LNCaP clone FGC (cell line): ENCODE results near the gene DRD2.

Experiments used
- DNase-seq: peaks from one replicate; pipeline ENCODE4 v3.0.0-alpha.2; 2011; ENCODE audit warnings: low read depth
- H3K4me3 ChIP-seq: 2 replicates; pipeline ENCODE4 v1.5.1; 2011; ENCODE audit warnings: mild to moderate bottlenecking, low read depth, low read length, control low read depth
- TF ChIP-seq, protein P1 (sequence below): IDR thresholded peaks from 2 replicates; pipeline ENCODE4 v1.5.1; 2012; ENCODE audit warnings: mild to moderate bottlenecking; ENCODE audit not compliant: control insufficient read depth, insufficient read depth; ENCODE audit errors: extremely low read depth

DRD2 gene

GRCh38 chr11:113369411-113369810 lies 105.8 kb downstream of the DRD2 start:
- TF ChIP-seq, protein P1, sequence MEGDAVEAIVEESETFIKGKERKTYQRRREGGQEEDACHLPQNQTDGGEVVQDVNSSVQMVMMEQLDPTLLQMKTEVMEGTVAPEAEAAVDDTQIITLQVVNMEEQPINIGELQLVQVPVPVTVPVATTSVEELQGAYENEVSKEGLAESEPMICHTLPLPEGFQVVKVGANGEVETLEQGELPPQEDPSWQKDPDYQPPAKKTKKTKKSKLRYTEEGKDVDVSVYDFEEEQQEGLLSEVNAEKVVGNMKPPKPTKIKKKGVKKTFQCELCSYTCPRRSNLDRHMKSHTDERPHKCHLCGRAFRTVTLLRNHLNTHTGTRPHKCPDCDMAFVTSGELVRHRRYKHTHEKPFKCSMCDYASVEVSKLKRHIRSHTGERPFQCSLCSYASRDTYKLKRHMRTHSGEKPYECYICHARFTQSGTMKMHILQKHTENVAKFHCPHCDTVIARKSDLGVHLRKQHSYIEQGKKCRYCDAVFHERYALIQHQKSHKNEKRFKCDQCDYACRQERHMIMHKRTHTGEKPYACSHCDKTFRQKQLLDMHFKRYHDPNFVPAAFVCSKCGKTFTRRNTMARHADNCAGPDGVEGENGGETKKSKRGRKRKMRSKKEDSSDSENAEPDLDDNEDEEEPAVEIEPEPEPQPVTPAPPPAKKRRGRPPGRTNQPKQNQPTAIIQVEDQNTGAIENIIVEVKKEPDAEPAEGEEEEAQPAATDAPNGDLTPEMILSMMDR, result no peak
- DNase-seq, result no peak
- H3K4me3 ChIP-seq, result no peak overlapping the region

DNA sequence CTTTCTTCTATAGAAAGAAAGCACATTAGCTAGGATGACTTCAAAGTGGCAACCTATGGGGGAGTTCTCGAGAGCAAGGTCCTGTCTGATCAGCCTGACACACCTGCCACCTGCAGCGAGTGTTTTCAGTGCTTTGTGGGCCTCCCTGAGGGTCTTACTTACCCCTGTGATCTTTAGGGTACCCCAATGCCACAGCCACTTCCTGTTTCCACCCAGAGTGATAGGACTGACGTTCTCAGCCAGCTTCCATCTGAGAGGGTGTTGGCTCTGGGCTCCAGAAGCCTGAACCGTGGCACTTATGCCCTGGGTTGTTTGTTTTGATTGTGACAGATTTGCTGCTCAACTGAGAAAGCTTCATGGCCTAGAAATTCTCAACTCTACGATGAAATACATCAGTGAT lies 109.3 kb downstream of the DRD2 start:
- TF ChIP-seq, protein P1, result no peak
- no peak overlapping the region for H3K4me3 ChIP-seq
- no peak for DNase-seq

GRCh38 chr11:113363996-113364641 lies 111.1 kb downstream of the DRD2 start:
- no peak for DNase-seq
- TF ChIP-seq, protein P1, result no peak
- H3K4me3 ChIP-seq, result no peak overlapping the region

DNA sequence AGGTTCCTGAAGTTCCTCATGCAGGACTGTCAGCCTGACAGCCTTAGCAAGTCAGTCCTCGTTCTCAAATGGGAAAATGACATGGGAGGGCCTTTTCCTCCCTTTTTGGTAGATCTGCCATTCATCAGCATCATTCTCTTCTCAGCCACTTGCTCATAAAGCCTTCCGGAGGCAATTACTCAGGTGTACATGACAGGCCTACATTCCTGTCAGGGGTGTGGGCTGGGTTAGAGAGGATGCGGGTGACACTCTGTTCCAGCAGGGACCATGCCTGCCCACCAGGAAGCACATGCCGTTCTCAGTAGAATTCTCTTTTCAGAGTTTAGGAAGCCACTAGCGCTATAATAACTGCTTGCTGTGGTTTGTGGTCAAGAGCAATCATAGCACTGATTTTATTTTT lies 111.8 kb downstream of the DRD2 start:
- no peak for DNase-seq
- no peak overlapping the region for H3K4me3 ChIP-seq
- TF ChIP-seq, protein P1, result no peak
